Measurements from ENCODE around the gene LRRC75A. TPM values are rescaled to one million over a fixed set of nuclear protein-coding genes. Genes with fewer than 3 reads are reported as not detected.

Gene LRRC75A
- polyA plus RNA-seq, 1 donor from 2014 or later = 0.53 TPM

- no peaks in the 10 kb centered on the region for H4K20me1 ChIP-seq (ENCODE audit: insufficient read depth)
- no peaks in the 10 kb centered on the region for H3K36me3 ChIP-seq (ENCODE audit: insufficient read depth, low read length)
- no peak overlapping the region for H3K9ac ChIP-seq (ENCODE audit: low read length)
- no peak overlapping the region for H3K27ac ChIP-seq (ENCODE audit: low read length)
- H3K9me2 ChIP-seq (ENCODE audit: insufficient read depth, low read length) = no peaks in the 10 kb centered on the region
- H2AFZ ChIP-seq (ENCODE audit: low read depth, low read length) = no peak overlapping the region
- no peak overlapping the region for H3K4me2 ChIP-seq (ENCODE audit: low read length)
- no peaks in the 10 kb centered on the region for H3K79me2 ChIP-seq (replicated peaks; ENCODE audit: insufficient read depth, low read length)
- H3F3A ChIP-seq (ENCODE audit: insufficient read depth, low read length, poor library complexity, severe bottlenecking) = no peaks in the 10 kb centered on the region
- H3K4me3 ChIP-seq (ENCODE audit: low read length) = no peak overlapping the region
- H3K9me3 ChIP-seq (ENCODE audit: low read length) = no peaks in the 10 kb centered on the region
- H3K27me3 ChIP-seq (ENCODE audit: insufficient read depth, low read depth, low read length) = no peaks in the 10 kb centered on the region
- TF ChIP-seq CTCF (IDR thresholded peaks at IDR 0.05; ENCODE audit: poor library complexity, severe bottlenecking) (no peak), EP300 (conservative IDR thresholded peaks at IDR 0.05; ENCODE audit: poor library complexity, severe bottlenecking) (no peak), MXI1 (conservative IDR thresholded peaks at IDR 0.05; ENCODE audit: poor library complexity, severe bottlenecking) (no peak)
These were observed 42.2 kb upstream of the LRRC75A start for GRCh38 chr17:16534236-16534635.

- H3K79me2 ChIP-seq (replicated peaks; ENCODE audit: insufficient read depth, low read length) = no peaks in the 10 kb centered on the region
- no peak overlapping the region for H2AFZ ChIP-seq (ENCODE audit: low read depth, low read length)
- H3K36me3 ChIP-seq (ENCODE audit: insufficient read depth, low read length) = no peaks in the 10 kb centered on the region
- no peaks in the 10 kb centered on the region for H4K20me1 ChIP-seq (ENCODE audit: insufficient read depth)
- H3K9ac ChIP-seq (ENCODE audit: low read length) = no peak overlapping the region
- H3K4me3 ChIP-seq (ENCODE audit: low read length) = no peak overlapping the region
- no peaks in the 10 kb centered on the region for H3F3A ChIP-seq (ENCODE audit: insufficient read depth, low read length, poor library complexity, severe bottlenecking)
- no peak overlapping the region for H3K27ac ChIP-seq (ENCODE audit: low read length)
- H3K27me3 ChIP-seq (ENCODE audit: insufficient read depth, low read depth, low read length) = no peaks in the 10 kb centered on the region
- no peak overlapping the region for H3K4me2 ChIP-seq (ENCODE audit: low read length)
- TF ChIP-seq TAF1 (IDR thresholded peaks at IDR 0.05; ENCODE audit: low read depth) (no peak), RAD21 (conservative IDR thresholded peaks at IDR 0.05) (no peak), CTCF (IDR thresholded peaks at IDR 0.05; ENCODE audit: poor library complexity, severe bottlenecking) (no peak), POLR2AphosphoS5 (IDR thresholded peaks at IDR 0.05) (no peak), EZH2 (IDR thresholded peaks at IDR 0.05; ENCODE audit: borderline replicate concordance, insufficient read depth, low read length, poor library complexity, severe bottlenecking) (no peak), SMC3 (conservative IDR thresholded peaks at IDR 0.05; ENCODE audit: poor library complexity) (no peak), EP300 (conservative IDR thresholded peaks at IDR 0.05; ENCODE audit: poor library complexity, severe bottlenecking) (no peak)
- no peaks in the 10 kb centered on the region for H3K9me2 ChIP-seq (ENCODE audit: insufficient read depth, low read length)
- no peaks in the 10 kb centered on the region for H3K9me3 ChIP-seq (ENCODE audit: low read length)
These were observed 37.9 kb upstream of the LRRC75A start for GRCh38 chr17:16529906-16530305.

DNA sequence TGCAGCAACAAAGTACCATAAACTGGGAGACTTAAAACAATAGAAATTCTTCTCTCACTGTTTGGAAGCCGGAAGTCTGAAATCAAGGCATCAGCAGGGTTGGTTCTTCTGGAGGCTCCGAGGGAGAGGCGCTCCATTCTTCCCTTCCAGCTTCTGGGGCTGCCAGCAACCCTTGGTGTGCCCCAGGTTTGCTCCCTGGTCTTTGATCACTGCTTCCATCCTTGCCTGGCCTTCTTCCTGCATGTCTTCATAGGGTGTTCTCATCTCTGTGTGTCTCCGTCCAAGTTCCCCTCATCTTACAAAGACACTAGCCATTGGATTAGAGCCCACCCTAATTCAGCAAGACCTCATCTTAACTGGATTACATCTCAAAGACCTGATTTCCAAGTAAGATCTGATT is 35.3 kb upstream of the LRRC75A start:
- Histone ChIP-seq H3K27me3 (ENCODE audit: insufficient read depth, low read depth, low read length) (no peaks in the 10 kb centered on the region), H3K4me2 (ENCODE audit: low read length) (no peak overlapping the region), H3K9ac (ENCODE audit: low read length) (no peak overlapping the region), H3K36me3 (ENCODE audit: insufficient read depth, low read length) (no peaks in the 10 kb centered on the region), H3K9me2 (ENCODE audit: insufficient read depth, low read length) (no peaks in the 10 kb centered on the region), H3F3A (ENCODE audit: insufficient read depth, low read length, poor library complexity, severe bottlenecking) (no peaks in the 10 kb centered on the region), H4K20me1 (ENCODE audit: insufficient read depth) (no peaks in the 10 kb centered on the region), H3K27ac (ENCODE audit: low read length) (no peak overlapping the region), H3K79me2 (replicated peaks; ENCODE audit: insufficient read depth, low read length) (no peaks in the 10 kb centered on the region), H3K4me3 (ENCODE audit: low read length) (no peak overlapping the region), H3K9me3 (ENCODE audit: low read length) (no peaks in the 10 kb centered on the region), H2AFZ (ENCODE audit: low read depth, low read length) (no peak overlapping the region)
- TF ChIP-seq RAD21 (conservative IDR thresholded peaks at IDR 0.05) = no peak
- TF ChIP-seq SMC3 (conservative IDR thresholded peaks at IDR 0.05; ENCODE audit: poor library complexity) = no peak
- no peak for TF ChIP-seq TAF1 (IDR thresholded peaks at IDR 0.05; ENCODE audit: low read depth)
- TF ChIP-seq MXI1 (conservative IDR thresholded peaks at IDR 0.05; ENCODE audit: poor library complexity, severe bottlenecking) = no peak
- TF ChIP-seq EZH2 (IDR thresholded peaks at IDR 0.05; ENCODE audit: borderline replicate concordance, insufficient read depth, low read length, poor library complexity, severe bottlenecking) = no peak
- TF ChIP-seq POLR2AphosphoS5 (IDR thresholded peaks at IDR 0.05) = no peak
- no peak for TF ChIP-seq REST (IDR thresholded peaks at IDR 0.05; ENCODE audit: borderline replicate concordance)
- no peak for TF ChIP-seq CTCF (IDR thresholded peaks at IDR 0.05; ENCODE audit: poor library complexity, severe bottlenecking)
- no peak for TF ChIP-seq EP300 (conservative IDR thresholded peaks at IDR 0.05; ENCODE audit: poor library complexity, severe bottlenecking)
